GM21381 (cell line): ENCODE data around the gene SLC25A12.
"Not testable (repeated sequence)": the region's sequence is repeated elsewhere in the genome, so short reads cannot be mapped to it uniquely, and the experiment has no call there.

ENCODE experiments used
- ATAC-seq: cut with Tn5 transposase; IDR thresholded peaks from one replicate; pipeline ENCODE4 v1.9.1; 2021; ENCODE audit warnings: mild to moderate bottlenecking, moderate library complexity; ENCODE audit not compliant: unreplicated experiment

SLC25A12 gene

GRCh38 chr2:171830039-171830438 lies 64.0 kb downstream of the SLC25A12 start:
- ATAC-seq: no peak

- ATAC-seq: no peak
Measured at GRCh38 chr2:171824086-171824485, 70.0 kb downstream of the SLC25A12 start.

GRCh38 chr2:171822525-171823322 lies 71.3 kb downstream of the SLC25A12 start:
- no peak for ATAC-seq

- ATAC-seq: no peak
Measured at GRCh38 chr2:171819453-171819852, 74.6 kb downstream of the SLC25A12 start.

GRCh38 chr2:171814883-171815282 lies 79.2 kb downstream of the SLC25A12 start:
- ATAC-seq: no peak

- ATAC-seq: no peak
Measured at GRCh38 chr2:171814174-171814573, 79.9 kb downstream of the SLC25A12 start.

GRCh38 chr2:171813729-171814128 lies 80.3 kb downstream of the SLC25A12 start:
- no peak for ATAC-seq

GRCh38 chr2:171813126-171813525 lies 80.9 kb downstream of the SLC25A12 start:
- no peak for ATAC-seq

- no peak for ATAC-seq
Measured at GRCh38 chr2:171811245-171811628, 82.8 kb downstream of the SLC25A12 start.

GRCh38 chr2:171810422-171811244 lies 83.4 kb downstream of the SLC25A12 start:
- no peak for ATAC-seq

GRCh38 chr2:171808885-171809284 lies 85.2 kb downstream of the SLC25A12 start:
- not testable (repeated sequence) for ATAC-seq

- no peak for ATAC-seq
Measured at GRCh38 chr2:171807831-171808393, 86.1 kb downstream of the SLC25A12 start.

- no peak for ATAC-seq
Measured at GRCh38 chr2:171807119-171807518, 86.9 kb downstream of the SLC25A12 start.

GRCh38 chr2:171804456-171804855 lies 89.6 kb downstream of the SLC25A12 start:
- ATAC-seq: no peak

GRCh38 chr2:171803757-171804156 lies 90.3 kb downstream of the SLC25A12 start:
- no peak for ATAC-seq

- ATAC-seq: no peak
Measured at GRCh38 chr2:171800639-171801038, 93.4 kb downstream of the SLC25A12 start.

GRCh38 chr2:171798156-171798820 lies 95.8 kb downstream of the SLC25A12 start:
- ATAC-seq: no peak

- no peak for ATAC-seq
Measured at GRCh38 chr2:171794918-171795317, 99.1 kb downstream of the SLC25A12 start.

GRCh38 chr2:171793691-171794678 lies 100.1 kb downstream of the SLC25A12 start:
- no peak for ATAC-seq
